GDM1 (cell line): Measurements from ENCODE around the gene FCER2.

Source experiments
- DNase-seq: peaks from one replicate; lab custom pipeline; 2025; lab: John Stamatoyannopoulos, UW

Gene FCER2

DNA sequence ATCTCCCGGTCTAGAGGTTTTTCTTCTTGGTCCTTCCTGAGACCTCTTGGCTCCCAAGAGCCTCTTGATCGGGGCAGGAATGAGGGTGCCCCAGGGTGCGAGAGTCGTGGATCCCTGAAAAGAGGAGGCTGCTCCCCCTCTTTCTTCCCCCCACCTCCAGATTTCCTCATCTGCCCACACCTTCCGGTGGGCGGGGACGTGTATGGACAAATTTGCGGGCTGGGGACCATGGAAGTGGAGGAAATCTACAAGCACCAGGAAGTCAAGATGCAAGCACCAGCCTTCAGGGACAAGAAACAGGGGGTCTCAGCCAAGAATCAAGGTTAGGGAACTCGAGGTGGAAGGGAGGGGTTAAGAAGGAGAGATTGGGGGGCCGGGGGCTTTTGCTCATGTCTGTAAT lies 25.1 kb downstream of the FCER2 start, which contains the start of gene MCEMP1:
TSS of gene MCEMP1 (plus strand) at position 237 of the 400 bp plus-strand sequence. CDS start at position 268, 31 bp downstream.
- peak; percentile 28 for DNase-seq

DNA sequence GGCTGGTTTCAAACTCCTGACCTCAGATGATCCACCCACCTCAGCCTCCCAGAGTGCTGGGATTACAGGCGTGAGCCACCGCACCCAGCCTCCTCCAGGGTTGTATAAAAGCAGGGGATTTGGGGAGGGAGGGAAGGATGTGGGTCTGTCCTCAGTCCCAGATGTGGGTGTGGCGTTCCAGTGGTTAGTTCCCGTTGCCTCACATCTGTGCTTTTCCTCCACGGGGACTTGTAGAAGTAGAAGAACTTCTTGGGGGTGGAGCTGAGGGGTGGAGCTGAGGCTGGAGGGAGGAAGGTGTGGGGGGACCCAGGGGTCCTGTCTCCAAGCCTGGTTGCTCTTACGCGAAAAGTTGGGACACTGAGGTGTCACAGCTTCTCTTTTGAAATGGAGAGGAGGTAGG lies 25.6 kb downstream of the FCER2 start:
- DNase-seq, result peak; percentile 68

- DNase-seq, result peak; percentile 12
These were observed 27.6 kb downstream of the FCER2 start for GRCh38 chr19:7674010-7675005.

DNA sequence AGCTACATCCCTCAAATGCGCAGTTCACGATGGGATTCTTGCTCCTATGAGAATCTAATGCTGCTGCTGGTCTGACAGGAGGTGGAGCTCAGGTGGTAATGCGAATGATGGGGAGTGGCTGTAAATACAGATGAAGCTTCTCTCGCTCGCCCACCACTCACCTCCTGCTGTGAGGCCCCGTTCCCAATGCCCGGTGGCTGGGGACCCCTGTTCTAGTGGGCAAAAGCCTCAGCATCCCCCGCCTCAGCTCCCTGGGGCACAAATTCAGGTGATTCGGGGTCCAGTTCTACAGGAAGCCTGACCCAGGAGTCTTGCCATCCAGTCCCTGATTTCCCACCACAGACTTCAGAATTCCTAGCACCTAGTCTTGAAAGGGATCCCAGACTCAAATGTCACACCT lies 29.4 kb downstream of the FCER2 start:
- no peak for DNase-seq

- no peak for DNase-seq
These were observed 31.1 kb downstream of the FCER2 start for GRCh38 chr19:7670790-7671189.

- no peak for DNase-seq
These were observed 31.7 kb downstream of the FCER2 start for GRCh38 chr19:7670150-7670783.

GRCh38 chr19:7669641-7670040 lies 32.3 kb downstream of the FCER2 start:
- no peak for DNase-seq

- DNase-seq, result no peak
These were observed 33.1 kb downstream of the FCER2 start, which contains the start of gene RETN for GRCh38 chr19:7668842-7669241. Gene RETN, plus strand, starts transcription at chr19:7669049. Its CDS starts 278 bp downstream, at chr19:7669327.

DNA sequence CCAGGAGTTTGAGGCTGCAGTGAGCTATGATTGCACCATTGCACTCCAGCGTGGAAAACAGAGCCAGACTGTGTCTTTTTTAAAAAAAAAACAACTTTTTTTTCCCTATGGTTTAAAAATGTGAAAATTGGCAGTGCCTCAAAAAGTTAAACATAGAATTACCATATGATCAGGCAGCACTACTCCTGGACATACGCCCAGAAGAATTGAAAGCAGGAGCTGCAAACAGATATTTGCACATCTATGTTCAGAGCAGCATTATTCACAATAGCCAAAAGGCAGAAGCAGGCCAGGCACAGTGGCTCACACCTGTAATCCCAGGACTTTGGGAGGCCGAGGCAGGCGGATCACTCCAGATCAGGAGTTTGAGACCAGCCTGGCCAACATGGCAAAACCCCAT lies 36.9 kb downstream of the FCER2 start:
- DNase-seq, result no peak

- DNase-seq, result no peak
These were observed 38.2 kb downstream of the FCER2 start for GRCh38 chr19:7663706-7664105.

DNA sequence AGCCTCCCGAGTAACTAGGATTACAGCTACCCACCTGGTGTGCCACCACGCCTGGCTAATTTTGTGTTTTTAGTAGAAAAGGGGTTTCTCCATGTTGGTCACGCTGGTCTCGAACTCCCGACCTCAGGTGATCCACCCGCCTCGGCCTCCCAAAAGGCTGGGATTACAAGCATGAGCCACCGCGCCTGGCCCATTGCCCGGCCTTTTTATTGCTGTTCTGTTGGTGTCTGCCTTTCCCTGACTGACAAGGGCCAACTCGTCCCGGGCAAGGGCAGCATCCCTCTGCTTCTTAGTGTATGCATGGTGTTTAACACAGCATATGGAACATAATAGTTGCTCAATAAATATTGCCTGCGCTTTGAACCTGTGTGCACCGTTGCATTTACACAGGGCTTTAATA lies 39.3 kb downstream of the FCER2 start:
- DNase-seq, result no peak

DNA sequence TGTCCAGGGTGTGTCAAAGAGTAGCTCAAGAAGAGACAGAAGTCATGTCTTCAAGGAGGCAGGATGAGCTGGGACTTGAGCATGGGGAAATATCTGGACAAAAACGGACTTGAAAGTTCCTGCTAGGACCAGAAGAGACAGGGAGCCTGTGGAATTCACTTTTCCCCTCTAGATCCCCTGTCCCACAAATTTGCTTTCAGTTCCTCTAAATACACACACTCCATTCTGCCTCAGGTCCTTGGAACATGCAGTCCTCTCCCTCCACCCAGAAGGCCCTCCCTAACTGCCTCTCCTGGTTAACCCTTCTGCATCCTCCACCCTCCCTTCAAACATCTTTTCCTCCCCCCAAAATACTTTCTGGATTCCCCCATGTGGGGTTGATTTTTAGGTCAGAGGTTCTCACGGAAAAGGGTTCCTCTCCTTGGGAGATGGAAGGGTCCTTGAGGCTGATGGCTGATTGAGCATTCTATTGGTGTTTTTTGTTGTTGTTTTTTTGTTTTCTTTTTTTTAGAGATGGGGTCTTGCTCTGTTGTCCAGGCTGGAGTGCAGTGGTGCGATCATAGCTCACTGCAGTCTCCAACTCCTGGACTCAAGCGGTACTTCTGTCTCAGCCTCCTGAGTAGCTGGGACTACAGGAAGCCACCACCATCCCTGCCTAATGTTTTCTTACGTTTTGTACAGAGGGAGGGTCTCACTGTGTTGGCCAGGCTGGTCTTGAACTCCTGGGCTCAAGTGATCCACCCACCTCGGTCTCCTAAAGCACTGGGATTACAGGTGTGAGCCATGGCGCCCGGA lies 40.0 kb downstream of the FCER2 start:
- no peak for DNase-seq

GRCh38 chr19:7658219-7658686 lies 43.7 kb downstream of the FCER2 start:
- no peak for DNase-seq

GRCh38 chr19:7657131-7657751 lies 44.7 kb downstream of the FCER2 start:
- DNase-seq, result peak; percentile 34

DNA sequence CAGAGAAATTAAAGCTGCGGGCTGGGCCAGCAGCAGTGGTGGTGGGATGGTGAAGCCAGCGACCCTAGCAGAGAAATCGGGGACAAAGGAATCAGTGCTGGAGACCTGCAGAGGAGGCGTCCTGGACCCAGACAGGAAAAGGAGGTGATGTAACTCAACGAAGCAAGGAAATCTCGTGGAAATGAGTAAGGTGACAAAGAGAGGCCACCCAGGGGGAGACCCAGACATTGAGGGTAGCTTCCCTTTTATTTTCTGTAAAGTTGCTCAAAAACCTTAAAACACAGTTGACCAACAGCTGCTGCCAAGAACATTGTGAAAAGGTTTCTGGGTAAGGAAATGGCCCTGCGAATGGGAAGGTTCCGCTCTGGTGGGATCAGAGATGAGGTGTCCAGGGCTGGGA lies 46.4 kb downstream of the FCER2 start:
- DNase-seq, result no peak

- no peak for DNase-seq
These were observed 47.5 kb downstream of the FCER2 start for GRCh38 chr19:7654401-7654800.

- peak; percentile 64 for DNase-seq
These were observed 49.8 kb downstream of the FCER2 start for GRCh38 chr19:7652061-7652641.

- DNase-seq, result no peak
These were observed 51.8 kb downstream of the FCER2 start for GRCh38 chr19:7650148-7650547.

DNA sequence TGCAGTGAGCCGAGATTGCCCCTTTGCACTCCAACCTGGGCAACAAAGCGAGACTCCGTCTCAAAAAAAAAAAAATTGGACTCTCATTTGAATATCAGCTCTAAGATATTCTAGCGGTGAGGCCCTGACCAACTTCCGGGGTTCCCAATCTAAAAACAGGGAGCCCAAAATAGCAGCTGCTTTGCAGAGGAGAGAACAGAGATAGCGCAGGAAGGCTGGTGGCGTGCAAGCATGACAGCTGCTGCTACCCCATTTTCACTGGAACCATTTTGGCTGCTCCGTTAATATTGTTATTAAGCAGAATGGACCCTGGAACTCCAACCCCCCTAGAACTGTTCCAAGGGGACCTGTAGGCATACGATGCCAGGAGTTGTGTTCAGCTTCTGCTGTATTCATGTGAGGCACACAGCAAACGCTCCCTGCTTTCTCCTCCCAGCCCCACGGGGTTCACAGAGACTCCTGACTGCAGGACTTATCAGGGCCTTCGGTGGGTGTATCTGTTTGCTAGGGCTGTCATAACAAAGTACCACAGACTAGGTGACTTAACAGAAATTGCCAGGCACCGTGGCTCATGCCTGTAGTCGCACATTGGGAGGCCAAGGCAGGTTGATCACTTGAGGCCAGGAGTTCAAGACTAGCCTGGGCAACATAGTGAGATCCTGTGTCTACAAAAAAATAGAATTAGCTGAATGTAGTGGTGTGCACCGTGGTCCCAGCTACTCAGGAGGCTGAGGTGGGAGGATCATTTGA lies 53.5 kb downstream of the FCER2 start:
- no peak for DNase-seq

DNA sequence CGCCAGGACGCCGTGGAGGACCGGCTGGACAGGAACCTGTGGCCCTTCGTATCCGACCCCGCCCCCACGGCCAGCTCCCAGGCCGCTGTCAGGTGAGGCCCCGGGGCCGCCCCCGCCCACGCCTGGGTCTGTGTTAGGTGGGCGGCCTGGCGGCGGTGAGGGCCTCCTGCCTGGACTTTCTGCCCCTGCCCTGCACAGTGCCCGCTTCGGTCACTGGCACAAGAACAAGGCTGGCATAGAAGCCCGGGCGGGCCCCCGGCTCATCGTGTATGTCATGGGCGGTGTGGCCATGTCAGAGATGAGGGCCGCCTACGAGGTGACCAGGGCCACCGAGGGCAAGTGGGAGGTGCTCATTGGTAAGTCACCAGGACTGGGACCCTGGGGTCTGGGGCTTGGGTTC lies 54.8 kb downstream of the FCER2 start:
- DNase-seq, result no peak

GRCh38 chr19:7646426-7646700 lies 55.6 kb downstream of the FCER2 start:
- no peak for DNase-seq
